Adrenal gland (tissue), 5 donors: Measurements from ENCODE around the gene KIAA1549.

Experiments
- POLR2A ChIP-seq, 2 donors: fragments of 450-650 bp; IDR thresholded peaks; one replicate each; pipeline ENCODE4 v1.6.1; 2017; ENCODE audit warnings: antibody characterized with exemption in 2 of 2, mild to moderate bottlenecking in 2 of 2, moderate library complexity in 1 of 2
- TF ChIP-seq, protein P1 (sequence below), 6 experiments: fragments of 450-650 bp in 4 of 6; fragments of 200-600 bp in 2 of 6; sonication (generic) in 1 of 6; IDR thresholded peaks; 1 replicate in 5 of 6; 2 replicates in 1 of 6; pipeline versions ENCODE4 v1.5.1 to v1.8.0; 2016 to 2021; ENCODE audit warnings: antibody characterized with exemption in 6 of 6, mild to moderate bottlenecking in 2 of 6, moderate library complexity in 1 of 6
- donor health status: DM: no; HTN: no; CAD: no.

DNA sequence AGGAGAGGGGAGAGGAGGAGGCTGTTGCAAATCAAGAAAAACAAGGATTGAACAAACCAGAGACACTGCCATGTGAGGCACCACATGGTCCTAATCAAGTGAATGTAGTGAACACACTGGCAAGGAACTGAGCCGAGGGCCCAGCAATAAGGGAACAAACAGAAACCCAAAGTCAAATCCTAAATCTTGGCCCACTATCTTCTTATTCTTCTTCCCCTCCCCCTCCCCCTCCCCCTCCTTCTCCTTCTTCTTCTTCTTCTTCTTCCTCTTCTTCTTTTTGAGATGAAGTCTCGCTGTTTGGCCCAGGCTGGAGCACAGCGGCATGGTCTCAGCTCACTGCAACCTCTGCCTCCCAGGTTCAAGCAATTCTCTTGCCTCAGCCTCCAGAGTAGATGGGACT is 24.0 kb downstream of the KIAA1549 start:
- no peak for TF ChIP-seq POLR2A (IDR thresholded peaks at IDR 0.05)
- TF ChIP-seq, protein P1, sequence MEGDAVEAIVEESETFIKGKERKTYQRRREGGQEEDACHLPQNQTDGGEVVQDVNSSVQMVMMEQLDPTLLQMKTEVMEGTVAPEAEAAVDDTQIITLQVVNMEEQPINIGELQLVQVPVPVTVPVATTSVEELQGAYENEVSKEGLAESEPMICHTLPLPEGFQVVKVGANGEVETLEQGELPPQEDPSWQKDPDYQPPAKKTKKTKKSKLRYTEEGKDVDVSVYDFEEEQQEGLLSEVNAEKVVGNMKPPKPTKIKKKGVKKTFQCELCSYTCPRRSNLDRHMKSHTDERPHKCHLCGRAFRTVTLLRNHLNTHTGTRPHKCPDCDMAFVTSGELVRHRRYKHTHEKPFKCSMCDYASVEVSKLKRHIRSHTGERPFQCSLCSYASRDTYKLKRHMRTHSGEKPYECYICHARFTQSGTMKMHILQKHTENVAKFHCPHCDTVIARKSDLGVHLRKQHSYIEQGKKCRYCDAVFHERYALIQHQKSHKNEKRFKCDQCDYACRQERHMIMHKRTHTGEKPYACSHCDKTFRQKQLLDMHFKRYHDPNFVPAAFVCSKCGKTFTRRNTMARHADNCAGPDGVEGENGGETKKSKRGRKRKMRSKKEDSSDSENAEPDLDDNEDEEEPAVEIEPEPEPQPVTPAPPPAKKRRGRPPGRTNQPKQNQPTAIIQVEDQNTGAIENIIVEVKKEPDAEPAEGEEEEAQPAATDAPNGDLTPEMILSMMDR (IDR thresholded peaks at IDR 0.05), result no peak
